ENCODE results near the gene FAM53A.

Gene FAM53A

GRCh38 chr4:1637580-1638271 lies 46.4 kb downstream of the FAM53A start:
- peak; percentile 8 for DNase-seq

DNA sequence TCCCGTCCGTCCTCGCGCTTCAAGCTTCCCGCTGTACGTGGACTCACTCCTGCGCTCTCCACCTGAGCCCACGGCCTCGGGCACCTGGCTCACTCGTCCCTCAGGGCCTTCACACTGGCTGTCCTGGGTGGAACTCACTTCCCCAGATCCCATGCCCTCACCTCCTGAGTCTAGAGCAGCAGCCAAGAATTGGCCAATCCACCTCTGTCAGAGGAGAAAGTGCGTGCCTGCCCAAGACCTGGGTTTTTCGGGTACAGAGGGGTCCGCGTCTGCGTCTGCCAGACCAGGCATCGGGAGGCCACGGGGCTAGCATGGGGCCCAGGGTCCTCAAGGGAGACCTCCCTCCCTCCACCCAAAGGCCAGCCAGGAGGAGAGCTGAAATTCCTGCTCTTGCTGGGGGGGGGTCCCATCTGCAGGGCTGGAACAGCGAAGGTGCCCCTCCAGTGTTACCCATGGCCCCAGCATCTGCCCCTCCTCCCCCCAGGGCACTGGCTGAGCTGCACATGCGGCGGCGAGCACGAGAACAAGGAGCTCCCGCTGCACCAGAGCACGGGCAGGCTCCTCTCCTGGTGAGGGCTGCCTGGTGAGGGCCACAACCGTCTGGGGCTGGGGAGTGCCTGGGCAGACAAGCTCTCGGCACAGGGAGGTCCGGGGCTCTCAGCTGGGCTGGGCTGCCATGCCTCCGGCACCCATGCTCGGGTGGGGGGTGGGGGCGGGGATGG lies 47.5 kb downstream of the FAM53A start:
- no peak for DNase-seq

DNA sequence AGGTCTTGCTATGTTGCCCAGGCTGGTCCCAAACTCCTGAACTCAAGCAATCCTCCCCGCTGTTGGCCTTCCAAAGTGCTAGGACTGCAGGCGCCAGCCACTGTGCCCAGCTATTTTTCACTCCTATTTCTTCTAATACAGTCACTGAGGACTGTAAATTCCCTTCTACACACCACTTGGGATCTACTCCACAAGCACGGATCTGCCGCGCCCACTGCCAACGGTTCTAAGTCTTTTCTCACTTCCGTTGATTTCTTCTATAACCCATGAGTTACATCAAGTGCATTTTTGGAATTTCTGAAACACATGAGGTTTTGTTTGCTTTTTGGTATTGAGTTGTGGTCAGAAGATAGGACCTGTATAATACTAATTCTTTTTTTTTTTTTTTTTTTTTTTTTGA lies 48.6 kb downstream of the FAM53A start:
- DNase-seq: no peak

DNA sequence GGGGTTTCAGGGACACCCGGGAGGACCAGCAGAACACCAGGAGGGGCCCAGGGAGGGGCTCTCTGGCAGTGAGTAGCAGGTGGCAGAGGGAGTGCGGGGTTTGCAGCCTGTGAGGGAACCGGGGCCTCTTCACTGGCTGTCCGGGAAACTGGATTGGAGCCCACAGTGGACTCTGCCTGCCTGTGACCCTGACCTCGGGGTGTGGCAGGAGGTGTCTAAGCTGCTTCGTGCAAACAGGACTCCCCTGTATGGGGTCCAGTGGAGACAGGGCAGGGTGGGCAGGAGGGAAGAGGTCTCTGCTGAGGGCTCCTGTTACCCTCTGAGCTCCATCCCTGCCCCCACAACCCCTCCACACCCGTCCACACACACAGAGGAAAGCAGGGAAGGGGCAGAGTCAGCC lies 50.1 kb downstream of the FAM53A start:
- no peak for DNase-seq

- DNase-seq: no peak
Observed at GRCh38 chr4:1632109-1633104, 51.7 kb downstream of the FAM53A start.

GRCh38 chr4:1631136-1631535 lies 53.0 kb downstream of the FAM53A start:
- DNase-seq: no peak

DNA sequence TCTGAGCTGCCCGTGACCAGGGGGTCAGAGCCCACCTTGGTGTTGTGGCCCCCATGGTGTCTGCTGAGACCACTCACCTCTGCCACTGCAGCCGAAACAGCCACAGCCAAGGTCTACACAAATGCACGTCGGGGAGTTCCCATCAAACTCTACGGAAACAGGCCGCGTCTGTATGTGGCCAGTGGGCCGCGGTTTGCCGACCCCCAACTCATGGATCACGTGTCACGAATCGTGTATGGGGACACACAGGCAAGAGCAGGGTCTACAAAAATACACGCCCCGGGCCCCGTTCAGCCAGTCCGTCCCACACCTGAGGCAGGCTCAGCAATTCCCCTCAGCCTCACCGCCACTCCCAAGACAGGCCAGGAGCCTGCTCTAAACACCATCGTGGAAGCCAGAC lies 53.8 kb downstream of the FAM53A start:
- DNase-seq: no peak

GRCh38 chr4:1629699-1630083 lies 54.4 kb downstream of the FAM53A start:
- no peak for DNase-seq

DNA sequence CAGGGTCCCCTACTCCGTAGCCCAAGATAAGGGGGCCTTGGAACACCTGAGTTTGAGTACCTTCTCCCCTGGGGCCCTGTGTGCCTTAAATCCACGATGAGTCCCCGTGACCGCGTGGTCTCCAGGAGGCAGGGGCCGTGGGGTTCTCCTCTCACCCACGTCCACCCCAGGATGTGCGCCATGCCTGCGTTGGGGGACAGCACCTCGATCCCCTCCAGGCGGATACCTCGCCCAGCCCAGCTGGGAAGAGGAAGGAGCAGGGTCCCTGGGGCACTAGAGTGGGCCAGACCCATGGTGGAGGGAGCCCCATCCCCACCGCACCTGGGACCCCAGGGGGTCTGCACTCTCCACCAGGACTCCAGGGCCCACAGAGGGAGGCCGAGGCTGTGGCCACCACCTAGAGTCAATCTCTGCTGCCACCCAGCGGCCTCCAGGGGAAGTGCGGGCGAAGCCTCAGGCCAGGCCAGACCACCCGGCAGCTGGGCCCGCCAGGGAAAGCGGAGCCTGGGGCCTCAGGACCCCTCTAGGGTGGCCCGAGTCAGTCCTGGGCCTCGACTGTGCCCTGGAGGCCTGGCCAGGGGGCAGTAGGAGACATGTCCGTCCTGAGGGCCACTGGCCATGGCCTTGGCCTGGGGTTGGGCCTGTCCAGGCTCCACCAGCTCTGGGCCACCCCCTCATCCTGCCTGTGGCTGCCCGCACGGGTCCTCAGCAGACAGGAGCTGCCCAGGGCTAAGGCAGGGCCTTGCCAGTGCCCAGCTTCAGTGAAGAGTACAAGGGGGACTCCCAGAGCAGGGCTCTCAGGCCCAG lies 55.0 kb downstream of the FAM53A start:
- peak; percentile 69 for DNase-seq

DNA sequence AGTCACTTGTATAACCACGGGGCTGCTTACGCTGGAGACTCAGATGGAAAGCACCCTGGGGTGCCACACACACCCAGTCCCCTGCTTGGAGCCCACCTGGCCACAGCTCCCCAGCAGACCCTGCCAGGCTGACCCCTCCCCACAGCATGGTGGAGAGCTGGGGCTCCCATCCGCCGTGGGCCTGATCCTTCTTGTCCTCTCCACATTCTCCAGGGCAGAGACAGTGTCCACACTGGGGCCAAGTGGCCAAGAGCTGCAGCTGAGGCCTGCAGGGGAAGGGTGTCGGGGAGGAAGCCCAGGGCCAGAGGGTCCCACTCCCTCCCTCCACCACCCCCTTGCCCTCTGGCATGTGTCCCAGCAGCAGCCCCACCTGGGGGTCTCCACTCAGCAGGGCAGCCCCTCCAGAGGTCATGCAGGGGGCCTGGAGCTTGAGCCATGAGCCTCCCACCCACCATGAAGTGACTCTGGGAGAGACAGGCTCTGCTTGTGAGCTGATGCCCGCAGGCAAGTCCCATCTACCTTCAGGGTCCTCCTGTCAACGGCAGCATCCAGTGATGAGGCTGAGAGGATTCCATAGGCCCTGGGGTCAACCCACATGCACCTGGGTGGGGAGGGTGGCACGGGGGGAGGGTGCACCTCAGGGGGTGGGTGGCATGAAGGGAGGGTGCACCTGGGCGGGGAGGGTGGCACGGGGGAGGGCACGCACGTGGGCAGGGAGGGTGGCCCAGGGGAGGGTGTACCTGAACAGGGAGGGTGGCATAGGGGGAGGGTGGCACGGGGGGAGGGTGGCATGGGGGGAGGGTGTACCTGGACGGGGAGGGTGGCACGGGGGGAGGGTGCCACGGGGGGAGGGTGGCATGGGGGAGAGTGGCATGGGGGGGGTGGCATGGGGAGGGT lies 56.4 kb downstream of the FAM53A start:
- DNase-seq: no peak

DNA sequence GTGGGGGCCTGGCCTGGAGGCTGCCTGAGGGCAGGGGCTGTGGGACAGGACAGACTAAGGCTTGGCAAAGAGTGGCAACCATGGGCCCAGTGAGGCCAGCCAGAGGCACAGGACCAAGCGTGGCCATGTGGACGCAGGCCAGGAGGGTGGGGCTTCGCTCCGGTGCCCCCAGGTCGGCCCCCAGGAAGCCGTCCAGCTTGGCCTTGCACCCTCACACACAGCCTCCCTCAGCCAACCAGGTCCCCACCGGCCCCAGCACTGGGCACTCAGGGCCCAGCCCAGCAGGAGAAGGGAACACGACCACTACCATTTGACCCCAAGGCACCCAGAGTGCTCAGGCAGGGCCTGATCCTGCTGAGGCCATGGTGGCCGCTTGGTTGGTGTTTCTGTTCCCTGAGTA lies 57.2 kb downstream of the FAM53A start:
- DNase-seq: no peak

DNA sequence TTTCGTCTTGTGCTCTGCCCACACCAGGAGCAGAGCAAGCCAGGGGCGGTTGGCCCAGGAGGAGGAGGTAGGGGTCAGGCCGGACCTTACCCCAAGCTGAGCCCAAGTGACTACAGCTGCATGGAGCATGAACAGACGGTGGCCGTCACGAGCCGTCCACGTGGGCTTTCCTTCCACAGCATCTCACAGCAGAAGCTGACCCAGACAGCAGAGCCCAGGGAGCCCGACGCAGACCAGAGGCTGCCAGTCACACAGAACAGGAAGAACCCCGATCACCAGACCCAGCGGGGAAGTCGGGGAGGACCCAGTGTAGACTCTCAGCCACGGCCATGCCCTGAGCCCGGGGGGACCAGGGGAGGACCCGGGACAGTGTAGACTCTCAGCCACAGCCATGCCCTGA lies 58.0 kb downstream of the FAM53A start:
- DNase-seq: no peak

GRCh38 chr4:1625600-1626138 lies 58.4 kb downstream of the FAM53A start:
- DNase-seq: no peak

GRCh38 chr4:1624519-1624910 lies 59.6 kb downstream of the FAM53A start:
- DNase-seq: no peak

DNA sequence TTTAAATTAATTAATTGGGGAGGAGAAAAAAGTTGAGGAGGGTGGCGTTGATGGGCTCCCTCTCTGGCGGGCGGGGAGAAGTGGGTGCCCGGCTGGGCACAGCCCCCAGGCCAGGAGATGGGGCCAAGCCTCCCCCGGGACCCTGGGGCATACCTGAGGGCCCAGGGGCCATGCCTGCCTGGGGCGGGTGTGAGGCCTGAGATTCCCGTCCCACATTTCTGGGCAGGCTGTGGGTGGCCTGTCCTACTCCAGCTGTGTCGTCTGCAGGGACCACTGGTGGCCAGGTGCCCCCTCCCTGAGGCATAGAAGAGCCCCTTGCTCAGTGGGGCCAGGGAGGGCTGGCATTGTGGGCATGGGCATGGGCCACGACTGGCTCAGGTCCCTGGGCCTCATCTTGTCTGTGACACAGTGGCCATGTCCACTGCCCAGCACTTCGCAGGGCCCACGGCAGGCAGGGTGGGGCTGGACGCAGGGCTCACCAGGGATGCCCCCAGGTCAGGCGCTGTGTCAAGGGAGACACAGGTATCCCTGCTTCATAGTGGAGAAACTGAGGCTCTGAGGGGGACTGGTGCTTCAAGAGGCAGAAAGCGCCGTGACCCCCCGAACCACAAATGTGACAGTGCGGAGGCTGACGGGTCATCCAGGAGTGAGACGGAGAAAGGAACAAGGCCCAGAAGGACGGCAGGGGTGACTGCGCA lies 60.1 kb downstream of the FAM53A start:
- no peak for DNase-seq

DNA sequence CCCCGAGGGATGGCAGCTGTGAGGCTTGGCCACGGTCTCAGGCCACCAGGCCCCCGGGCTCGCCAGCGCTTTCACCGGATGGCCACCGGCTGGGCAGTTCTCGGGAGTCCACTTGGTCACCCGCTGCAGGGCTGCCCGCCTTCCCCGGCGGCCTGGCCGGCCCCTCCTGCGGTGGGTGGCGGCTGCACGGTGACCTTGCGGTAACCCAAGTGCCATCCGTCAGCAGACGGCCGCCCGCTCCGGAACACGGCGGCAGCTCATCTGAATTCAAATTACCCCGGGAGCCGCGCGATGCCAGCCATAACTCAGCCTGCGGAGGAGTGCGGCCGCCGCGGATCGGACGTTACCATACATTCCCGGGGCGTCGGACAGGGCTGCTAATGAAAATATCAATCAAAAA lies 60.7 kb downstream of the FAM53A start:
- no peak for DNase-seq

DNA sequence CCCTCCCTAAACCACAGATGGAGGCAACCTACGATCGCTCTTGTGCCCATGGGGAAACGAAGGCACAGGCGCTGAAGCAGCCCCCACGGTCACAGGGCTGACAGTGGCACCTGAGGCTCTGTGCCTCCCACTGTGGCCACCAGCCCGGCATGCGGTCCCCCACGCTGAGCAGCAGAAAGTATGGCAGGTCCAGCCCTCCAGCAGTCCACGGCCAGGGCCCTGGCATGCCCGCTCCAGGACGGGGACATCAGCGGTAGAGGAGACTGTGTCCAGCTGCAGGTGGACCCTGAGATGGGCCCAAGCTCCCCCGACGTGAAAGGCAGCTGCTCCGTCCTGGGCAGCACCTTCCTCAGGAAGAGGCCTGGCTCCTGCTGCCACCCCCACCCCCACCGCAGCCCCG lies 61.2 kb downstream of the FAM53A start:
- no peak for DNase-seq

DNA sequence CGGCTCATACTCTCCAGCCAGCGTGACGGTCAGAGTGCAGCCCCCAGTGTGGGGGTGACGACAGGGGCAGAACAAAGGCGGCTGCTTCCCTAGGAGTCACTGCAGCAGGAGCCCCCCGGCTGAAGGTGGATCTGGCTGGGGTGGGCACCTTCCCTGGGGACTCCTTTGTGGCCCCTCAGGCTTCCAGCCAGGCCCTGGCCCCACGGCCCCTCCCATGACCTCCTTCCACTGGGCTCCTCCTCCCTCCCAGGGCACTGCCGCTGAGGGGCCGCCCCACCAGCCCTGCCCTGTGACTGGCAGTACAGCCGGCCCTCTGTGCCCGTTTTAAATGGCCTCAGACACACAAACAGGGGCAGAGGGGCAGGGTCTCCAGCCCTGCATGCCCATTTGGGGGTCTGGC lies 61.9 kb downstream of the FAM53A start:
- no peak for DNase-seq

- no peak for DNase-seq
Observed at GRCh38 chr4:1621526-1621925, 62.6 kb downstream of the FAM53A start.

GRCh38 chr4:1619151-1619672 lies 64.9 kb downstream of the FAM53A start:
- DNase-seq: no peak
